Stimulated activated CD4-positive, alpha-beta T cell treated with anti-CD3 and anti-CD28 coated beads, Interleukin-15, amount 100 ng/mL, for 1 hour (primary cell): Measurements from ENCODE around the gene CDHR1.

Source experiments
- DNase-seq, 2 donors: peaks; one replicate each; pipeline ENCODE4 v3.0.0-alpha.2; 2020; ENCODE audit warnings: low read depth in 1 of 2, low spot score in 1 of 2

Gene CDHR1

GRCh38 chr10:84198206-84198915 is 4.0 kb downstream of the CDHR1 start:
- DNase-seq = no peak

GRCh38 chr10:84200537-84201243 is 6.4 kb downstream of the CDHR1 start:
- no peak for DNase-seq

GRCh38 chr10:84201244-84201606 is 6.9 kb downstream of the CDHR1 start:
- DNase-seq = no peak

- no peak for DNase-seq
Measured at GRCh38 chr10:84201682-84202081, 7.3 kb downstream of the CDHR1 start.

- no peak for DNase-seq
Measured at GRCh38 chr10:84202349-84202748, 8.0 kb downstream of the CDHR1 start.

- no peak for DNase-seq
Measured at GRCh38 chr10:84204122-84204521, 9.8 kb downstream of the CDHR1 start.

GRCh38 chr10:84204610-84205009 is 10.3 kb downstream of the CDHR1 start:
- no peak for DNase-seq

GRCh38 chr10:84205049-84205852 is 10.9 kb downstream of the CDHR1 start:
- DNase-seq = peak; percentile 35 to 36

- DNase-seq = no peak
Measured at GRCh38 chr10:84205853-84206525, 11.7 kb downstream of the CDHR1 start.

- no peak for DNase-seq
Measured at GRCh38 chr10:84208023-84208422, 13.7 kb downstream of the CDHR1 start.

GRCh38 chr10:84211566-84211965 is 17.2 kb downstream of the CDHR1 start:
- no peak for DNase-seq

- DNase-seq = no peak
Measured at GRCh38 chr10:84212014-84212413, 17.7 kb downstream of the CDHR1 start.

- no peak for DNase-seq
Measured at GRCh38 chr10:84213076-84213475, 18.7 kb downstream of the CDHR1 start.

- DNase-seq = no peak
Measured at GRCh38 chr10:84214046-84214572, 19.8 kb downstream of the CDHR1 start.

GRCh38 chr10:84214612-84215235 is 20.4 kb downstream of the CDHR1 start:
- no peak for DNase-seq

GRCh38 chr10:84216834-84217233 is 22.5 kb downstream of the CDHR1 start:
- DNase-seq = no peak

GRCh38 chr10:84217746-84218145 is 23.4 kb downstream of the CDHR1 start:
- no peak for DNase-seq

- no peak for DNase-seq
Measured at GRCh38 chr10:84221916-84222315, 27.6 kb downstream of the CDHR1 start.

GRCh38 chr10:84224411-84225028 is 30.2 kb downstream of the CDHR1 start:
- no peak for DNase-seq

- no peak for DNase-seq
Measured at GRCh38 chr10:84225427-84226173, 31.3 kb downstream of the CDHR1 start, which contains the start of gene LRIT2. LRIT2 (minus strand) TSS chr10:84225544; CDS start chr10:84225520, 24 bp downstream.
